ENCODE measurements around the gene PTPRE. TPM values are rescaled to one million over a fixed set of nuclear protein-coding genes. Genes with fewer than 3 reads are reported as not detected.
A peak's percentile ranks its signal among the peaks of the same experiment; 100 is the strongest.

PTPRE gene
- total RNA-seq, 6 experiments from 2014 or later: 2.3 to 9.2 (median 2.7) TPM

- intact Hi-C loops (cut with DNase I): no loop called here
- H3K27me3 ChIP-seq: no peaks in the 10 kb centered on the region
- WGBS (ENCODE audit: insufficient coverage, low coverage, low lambda C conversion rate, missing lambda C conversion rate): 69% methylated on average over 5 of the region's 5 CpGs
- no peaks in the 10 kb centered on the region for H3K9me3 ChIP-seq
- no peak for DNase-seq
- H3K4me3 ChIP-seq: no peak overlapping the region
- no peaks in the 10 kb centered on the region for H3K4me1 ChIP-seq
- no peak for ATAC-seq
- no peak overlapping the region for H3K27ac ChIP-seq
- TF ChIP-seq POLR2A (IDR thresholded peaks at IDR 0.05) (no peak), CTCF (IDR thresholded peaks at IDR 0.05) (no peak)
- H3K36me3 ChIP-seq: no peaks in the 10 kb centered on the region
These were observed 125.6 kb downstream of the PTPRE start for GRCh38 chr10:128032466-128032865.

DNA sequence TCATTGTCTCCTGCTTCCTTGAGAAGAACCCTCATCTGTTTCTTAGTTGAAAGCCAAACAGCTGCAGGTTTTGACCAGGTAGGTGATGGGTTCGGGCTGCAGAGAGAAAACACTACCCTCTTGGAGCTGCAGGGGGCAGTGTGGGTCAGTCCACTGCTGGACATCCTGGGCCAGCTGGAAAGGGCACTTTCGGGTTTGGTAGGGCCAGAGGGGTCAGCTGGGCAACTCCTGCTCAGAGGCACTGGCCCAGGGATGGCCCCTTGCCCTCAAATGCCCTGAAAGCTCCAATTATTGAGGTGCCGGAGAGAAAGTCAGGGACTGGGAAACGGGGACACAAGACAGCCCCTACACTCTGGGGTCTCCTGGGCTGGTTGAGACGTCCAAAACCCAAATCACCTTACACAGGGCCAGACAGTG, 128.7 kb downstream of the PTPRE start:
- H3K27me3 ChIP-seq: no peaks in the 10 kb centered on the region
- DNase-seq (peak in 1 of 3 donors; percentile 47), ATAC-seq (peak; percentile 71 to 88 (median 80))
- WGBS (ENCODE audit: insufficient coverage, low coverage, low lambda C conversion rate, missing lambda C conversion rate): 20% methylated on average over 2 of the region's 5 CpGs
- no peak for TF ChIP-seq POLR2A (IDR thresholded peaks at IDR 0.05)
- TF ChIP-seq CTCF (IDR thresholded peaks at IDR 0.05): peak; percentile 59 to 73 (median 67)
- no peaks in the 10 kb centered on the region for H3K4me1 ChIP-seq
- H3K36me3 ChIP-seq: no peaks in the 10 kb centered on the region
- H3K4me3 ChIP-seq: no peak overlapping the region
- H3K9me3 ChIP-seq: no peaks in the 10 kb centered on the region
- intact Hi-C loops (cut with DNase I): no loop called here
- H3K27ac ChIP-seq: no peak overlapping the region

DNA sequence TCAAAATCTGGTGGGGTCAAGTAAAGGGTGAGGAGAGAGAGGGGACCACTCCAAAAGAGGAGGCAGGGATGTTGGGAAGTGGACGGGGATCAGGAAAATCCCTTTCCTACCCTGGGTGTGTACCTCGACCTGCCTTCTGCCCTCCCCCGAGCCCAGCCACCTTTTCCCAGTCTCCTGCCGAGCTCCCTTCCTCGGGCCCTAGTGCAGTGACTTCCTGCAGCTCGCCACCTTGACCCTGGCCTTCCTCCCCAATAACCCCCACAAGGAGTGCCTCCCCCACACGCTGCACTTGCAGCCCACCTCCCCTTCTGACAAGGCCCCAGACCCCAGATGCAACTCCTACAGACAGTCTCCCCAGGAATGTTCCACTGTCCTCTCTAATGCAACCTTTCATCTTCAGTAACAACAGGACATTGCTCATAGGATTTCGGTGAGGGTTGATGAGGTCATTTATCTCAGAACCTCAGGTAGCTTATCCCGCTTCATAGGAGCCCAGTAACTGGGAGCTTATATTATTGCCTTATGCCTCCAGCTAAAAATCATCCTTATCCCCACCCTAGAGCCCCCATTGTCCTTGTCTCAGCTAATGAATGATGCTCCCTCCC, 129.2 kb downstream of the PTPRE start:
- Histone ChIP-seq H3K9me3 (no peaks in the 10 kb centered on the region), H3K4me1 (no peaks in the 10 kb centered on the region), H3K4me3 (no peak overlapping the region), H3K36me3 (no peaks in the 10 kb centered on the region), H3K27ac (no peak overlapping the region), H3K27me3 (no peaks in the 10 kb centered on the region)
- intact Hi-C loops (cut with DNase I): no loop called here
- WGBS (ENCODE audit: insufficient coverage, low coverage, low lambda C conversion rate, missing lambda C conversion rate): 29% methylated on average over 4 of the region's 9 CpGs
- ATAC-seq: no peak
- no peak for DNase-seq
- TF ChIP-seq CTCF (IDR thresholded peaks at IDR 0.05) (no peak), POLR2A (IDR thresholded peaks at IDR 0.05) (no peak)

- DNase-seq (peak in 1 of 3 donors; percentile 42), ATAC-seq (peak; percentile 74 to 95 (median 76))
- H3K36me3 ChIP-seq: no peaks in the 10 kb centered on the region
- H3K9me3 ChIP-seq: no peaks in the 10 kb centered on the region
- H3K27ac ChIP-seq: no peak overlapping the region
- H3K4me3 ChIP-seq: no peak overlapping the region
- no peak for TF ChIP-seq CTCF (IDR thresholded peaks at IDR 0.05)
- TF ChIP-seq POLR2A (IDR thresholded peaks at IDR 0.05): no peak
- intact Hi-C loops (cut with DNase I): no loop called here
- H3K27me3 ChIP-seq: no peaks in the 10 kb centered on the region
- H3K4me1 ChIP-seq: no peaks in the 10 kb centered on the region
- 60% methylated on average over 14 of the region's 14 CpGs for WGBS (ENCODE audit: insufficient coverage, low coverage, low lambda C conversion rate, missing lambda C conversion rate)
These were observed 130.0 kb downstream of the PTPRE start for GRCh38 chr10:128036746-128037543.

Measured in right lobe of liver (tissue), 6 donors.